HG03439 (cell line): ENCODE results near the gene SMLR1.

Source experiments
- ATAC-seq: cut with Tn5 transposase; IDR thresholded peaks from one replicate; pipeline ENCODE4 v1.9.1; 2021; ENCODE audit warnings: mild to moderate bottlenecking, moderate library complexity; ENCODE audit not compliant: unreplicated experiment

SMLR1 gene

GRCh38 chr6:130824978-130825694 is 2.1 kb upstream of the SMLR1 start:
- no peak for ATAC-seq

DNA sequence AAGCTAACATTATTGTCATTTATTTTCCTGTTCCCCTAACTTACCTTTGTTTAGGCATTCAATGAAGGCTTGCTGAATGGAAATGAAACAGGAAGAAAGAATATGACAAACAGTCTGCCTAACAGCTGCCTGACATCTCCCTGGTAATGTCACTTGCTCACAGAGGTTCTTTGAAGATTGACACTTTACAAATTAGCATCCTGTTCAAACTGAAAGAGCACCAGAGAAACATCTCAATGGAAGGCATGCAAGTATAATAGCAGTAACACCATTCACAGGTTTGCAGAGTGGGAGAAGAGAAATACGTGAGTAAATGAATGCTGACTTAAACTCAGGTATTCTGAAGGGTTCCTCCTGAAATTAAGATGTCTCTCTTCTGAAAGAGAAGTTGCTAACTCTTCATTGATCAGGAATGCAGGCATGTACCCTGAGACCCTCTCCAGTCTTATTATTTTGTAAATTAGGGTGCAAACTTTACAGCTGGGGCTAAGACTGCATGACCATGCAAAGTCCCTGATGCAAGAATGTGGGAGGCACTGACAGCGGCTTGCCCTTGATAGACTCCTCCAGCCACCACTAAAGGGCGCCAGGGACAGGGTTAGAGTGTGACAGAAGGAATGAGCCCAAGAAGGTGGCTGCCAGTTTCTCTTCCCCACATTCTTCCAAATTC is 1.3 kb upstream of the SMLR1 start:
- ATAC-seq = no peak

DNA sequence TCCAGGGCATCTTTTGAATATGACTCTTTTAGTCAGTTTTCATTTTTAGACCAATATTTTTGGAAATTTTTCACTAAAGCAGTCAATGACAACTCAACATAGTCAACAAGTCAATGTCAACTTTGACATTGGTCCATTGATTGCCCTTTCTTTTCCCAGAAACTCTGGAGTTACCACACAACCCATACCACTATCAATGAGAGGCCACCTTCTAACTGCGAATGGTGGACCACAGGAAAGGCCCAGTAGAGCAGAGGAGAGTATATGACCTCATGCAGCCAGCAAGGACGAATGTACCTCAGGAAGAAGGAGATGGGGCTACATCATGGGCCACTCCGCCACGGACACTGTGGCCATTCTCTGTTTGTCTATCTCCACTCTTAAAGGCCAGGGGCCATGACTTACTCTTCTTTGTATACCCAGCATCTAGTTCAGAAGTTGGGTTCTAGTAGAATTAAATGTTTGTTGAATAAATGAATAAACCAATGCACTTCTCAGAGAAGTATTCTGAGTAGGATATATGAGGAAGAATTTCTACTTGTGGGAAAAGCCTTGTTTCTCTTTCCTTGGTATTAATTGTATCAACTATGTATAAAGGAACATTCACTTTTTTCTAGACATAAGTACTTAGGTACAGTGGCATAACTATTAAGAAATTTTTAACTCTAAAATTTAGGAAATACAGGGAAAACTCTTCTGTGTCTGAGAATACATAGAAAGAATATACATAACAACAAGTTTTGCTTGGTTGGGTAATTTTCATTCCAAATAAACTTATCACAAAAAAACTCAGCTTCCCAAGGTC is 562 bp upstream of the SMLR1 start:
- ATAC-seq = no peak

GRCh38 chr6:130829333-130829910 is 2.2 kb downstream of the SMLR1 start:
- ATAC-seq = no peak

GRCh38 chr6:130831607-130832006 is 4.4 kb downstream of the SMLR1 start:
- ATAC-seq = no peak

- no peak for ATAC-seq
These were observed 6.4 kb downstream of the SMLR1 start for GRCh38 chr6:130833569-130833968.

GRCh38 chr6:130834482-130835251 is 7.5 kb downstream of the SMLR1 start:
- ATAC-seq = no peak

GRCh38 chr6:130836055-130836640 is 8.9 kb downstream of the SMLR1 start:
- ATAC-seq = no peak

GRCh38 chr6:130837067-130837466 is 9.9 kb downstream of the SMLR1 start:
- ATAC-seq = no peak

- no peak for ATAC-seq
These were observed 11.1 kb downstream of the SMLR1 start for GRCh38 chr6:130838250-130838860.

GRCh38 chr6:130838951-130839350 is 11.7 kb downstream of the SMLR1 start:
- ATAC-seq = no peak

DNA sequence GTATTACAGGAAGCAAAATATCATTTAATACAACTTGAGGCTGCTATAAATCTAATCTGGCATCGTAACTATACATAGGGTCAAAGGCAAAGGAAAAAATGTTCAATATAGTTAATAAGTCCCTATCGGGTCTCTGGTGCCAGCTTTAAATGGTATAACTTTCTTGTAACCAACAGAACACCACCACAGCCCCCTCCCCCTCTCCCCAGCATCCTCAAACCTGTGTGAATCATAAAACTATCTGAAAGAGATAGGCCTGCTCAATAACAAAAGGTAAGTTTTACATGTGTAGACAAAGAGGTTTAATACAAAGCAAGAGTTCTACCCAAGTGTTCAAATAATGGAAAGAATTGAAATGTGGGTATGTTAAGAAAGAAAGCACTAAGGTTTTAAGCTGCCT is 12.2 kb downstream of the SMLR1 start:
- no peak for ATAC-seq

- ATAC-seq = no peak
These were observed 12.8 kb downstream of the SMLR1 start for GRCh38 chr6:130840050-130840449.

DNA sequence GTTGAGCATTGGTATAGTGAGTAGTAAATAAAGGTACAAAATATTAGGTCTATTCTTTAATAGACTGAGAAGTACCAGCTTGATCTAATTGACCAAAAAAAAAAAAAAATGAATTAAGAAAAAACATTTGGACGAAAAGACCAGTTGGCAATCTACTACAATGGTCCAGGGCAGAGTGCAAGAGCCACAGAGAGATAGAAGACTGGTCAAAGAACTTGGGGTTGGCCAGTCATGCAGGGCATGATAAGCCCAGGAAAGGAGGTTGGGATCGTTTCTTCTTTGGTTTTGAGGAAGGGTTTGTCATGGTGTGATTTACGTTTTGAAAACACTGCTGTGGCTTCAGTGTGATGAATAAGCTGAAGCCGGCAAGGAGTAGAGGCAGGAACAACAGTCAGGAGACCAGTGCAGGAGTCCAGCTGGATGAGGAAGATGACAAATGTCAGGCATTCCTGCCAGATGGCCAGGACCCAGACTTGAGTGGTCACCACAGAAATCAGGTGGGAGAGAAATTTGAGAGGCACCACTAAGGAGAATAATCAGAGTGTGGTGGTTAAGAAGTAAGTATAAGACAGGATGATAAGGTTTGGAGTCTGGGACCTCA is 14.0 kb downstream of the SMLR1 start:
- ATAC-seq = no peak

DNA sequence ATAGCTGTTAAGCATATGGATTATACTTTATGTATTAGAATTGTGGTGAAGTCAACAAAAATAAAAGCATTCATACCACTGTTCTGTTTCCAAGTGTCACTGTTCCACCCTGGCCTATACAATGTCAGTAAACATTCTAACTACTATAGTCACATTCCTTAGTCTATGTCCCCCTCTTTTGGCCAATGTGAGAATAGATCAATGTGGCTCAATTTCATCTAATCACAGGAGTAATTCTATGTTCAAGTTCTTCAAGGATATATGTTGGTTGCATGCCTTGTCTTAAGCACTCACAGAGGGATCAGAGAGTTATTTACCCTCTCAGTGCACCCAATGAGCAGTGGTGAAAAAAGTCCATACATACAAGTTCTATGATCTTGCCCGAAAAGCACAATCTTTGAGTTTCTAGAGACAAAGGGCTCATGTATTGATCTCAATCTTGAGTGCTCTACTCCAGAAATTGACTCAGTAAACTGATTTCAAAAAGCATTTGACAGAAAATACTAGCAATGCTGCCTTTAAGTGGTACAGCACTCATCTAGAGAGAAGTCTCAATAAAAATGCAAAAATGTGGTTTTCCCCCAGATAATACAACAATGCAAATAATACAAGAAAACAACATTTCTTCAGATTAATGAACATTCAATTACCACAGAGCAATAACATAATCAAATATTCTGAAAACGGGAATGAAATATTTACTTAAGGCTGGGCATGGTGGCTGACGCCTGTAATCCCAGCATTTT is 16.5 kb downstream of the SMLR1 start:
- ATAC-seq = no peak

DNA sequence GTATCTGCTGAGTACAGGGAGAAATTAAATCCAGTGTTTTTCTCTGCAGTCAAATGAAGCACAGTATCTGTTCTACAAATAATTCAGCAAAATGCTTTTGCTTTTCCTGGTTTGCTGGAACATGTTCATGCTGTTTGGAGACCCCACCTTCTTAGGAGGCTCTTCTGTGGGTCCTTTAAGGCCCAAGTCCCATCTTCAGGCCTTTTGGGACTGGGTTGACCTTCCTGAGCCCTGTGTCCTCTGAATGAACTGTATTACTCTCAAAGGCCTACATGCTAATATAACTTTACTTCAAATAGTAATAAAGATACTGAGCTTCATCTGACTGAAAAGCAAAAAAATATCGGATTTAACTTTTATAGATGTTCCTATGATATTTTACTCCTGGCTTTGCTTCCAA is 19.3 kb downstream of the SMLR1 start:
- no peak for ATAC-seq

GRCh38 chr6:130847001-130847910 is 20.1 kb downstream of the SMLR1 start:
- no peak for ATAC-seq

GRCh38 chr6:130848945-130849344 is 21.7 kb downstream of the SMLR1 start:
- ATAC-seq = peak; percentile 52
